CMK (cell line): ENCODE results near the gene PAXX.

Source experiments
- DNase-seq: peaks from one replicate; pipeline ENCODE4 v3.0.0-alpha.2; 2010; ENCODE audit warnings: low read depth

PAXX gene

GRCh38 chr9:136952876-136953770 is 39.1 kb upstream of the PAXX start:
- DNase-seq, result no peak

GRCh38 chr9:136953771-136954269 is 38.4 kb upstream of the PAXX start:
- DNase-seq, result no peak

GRCh38 chr9:136954270-136955083 is 37.7 kb upstream of the PAXX start:
- no peak for DNase-seq

GRCh38 chr9:136955202-136955942 is 36.9 kb upstream of the PAXX start:
- no peak for DNase-seq

- DNase-seq, result no peak
Measured at GRCh38 chr9:136955943-136956335, 36.3 kb upstream of the PAXX start.

- DNase-seq, result no peak
Measured at GRCh38 chr9:136956604-136957003, 35.6 kb upstream of the PAXX start.

GRCh38 chr9:136957461-136957860 is 34.8 kb upstream of the PAXX start:
- DNase-seq, result no peak

- no peak for DNase-seq
Measured at GRCh38 chr9:136957901-136958300, 34.3 kb upstream of the PAXX start.

GRCh38 chr9:136958473-136958872 is 33.7 kb upstream of the PAXX start:
- no peak for DNase-seq

GRCh38 chr9:136958898-136959850 is 33.0 kb upstream of the PAXX start:
- DNase-seq, result no peak

- no peak for DNase-seq
Measured at GRCh38 chr9:136960212-136960937, 31.8 kb upstream of the PAXX start.

GRCh38 chr9:136960938-136961275 is 31.3 kb upstream of the PAXX start:
- DNase-seq, result no peak

GRCh38 chr9:136961279-136962065 is 30.8 kb upstream of the PAXX start:
- DNase-seq, result no peak

GRCh38 chr9:136962163-136962562 is 30.1 kb upstream of the PAXX start:
- DNase-seq, result no peak

- no peak for DNase-seq
Measured at GRCh38 chr9:136962701-136963248, 29.4 kb upstream of the PAXX start.

- DNase-seq, result no peak
Measured at GRCh38 chr9:136963341-136963740, 28.9 kb upstream of the PAXX start.

- no peak for DNase-seq
Measured at GRCh38 chr9:136963751-136964150, 28.5 kb upstream of the PAXX start.

GRCh38 chr9:136964171-136964689 is 28.0 kb upstream of the PAXX start:
- DNase-seq, result no peak

GRCh38 chr9:136964833-136965422 is 27.3 kb upstream of the PAXX start:
- no peak for DNase-seq
